ENCODE measurements around the gene ANKRD55. TPM values are rescaled to one million over a fixed set of nuclear protein-coding genes. Genes with fewer than 3 reads are reported as not detected.

Gene ANKRD55
- total RNA-seq, 2 experiments from 2014 or later, result 0.19 to 0.71 TPM

GRCh38 chr5:56185768-56186311 is 47.3 kb downstream of the ANKRD55 start:
- Mint-ChIP-seq H3K9me3 (peaks cover 4% of the 10 kb centered on the region), H3K27ac (no peak overlapping the region), H3K4me3 (no peak overlapping the region), H3K36me3 (peaks cover 1% of the 10 kb centered on the region), H3K4me1 (peaks cover 7% of the 10 kb centered on the region), H3K27me3 (no peaks in the 10 kb centered on the region)
- no peak for DNase-seq
- POLR2A ChIA-PET, result no interaction called here
- no peak for ATAC-seq (ENCODE audit: low read depth)

- no peaks in the 10 kb centered on the region for H3K9me3 Mint-ChIP-seq
- ATAC-seq (ENCODE audit: low read depth) (no peak), DNase-seq (no peak)
- H3K4me3 Mint-ChIP-seq, result no peak overlapping the region
- H3K27me3 Mint-ChIP-seq, result peaks cover 3% of the 10 kb centered on the region
- no peaks in the 10 kb centered on the region for H3K4me1 Mint-ChIP-seq
- H3K36me3 Mint-ChIP-seq, result no peaks in the 10 kb centered on the region
- H3K27ac Mint-ChIP-seq, result no peak overlapping the region
- POLR2A ChIA-PET, result no interaction called here
These were observed 49.6 kb downstream of the ANKRD55 start for GRCh38 chr5:56183506-56183905.

GRCh38 chr5:56179442-56179841 is 53.7 kb downstream of the ANKRD55 start:
- Mint-ChIP-seq H3K4me1 (peaks cover 1% of the 10 kb centered on the region), H3K36me3 (no peaks in the 10 kb centered on the region), H3K9me3 (no peaks in the 10 kb centered on the region), H3K27ac (no peak overlapping the region), H3K4me3 (no peak overlapping the region), H3K27me3 (peaks cover 8% of the 10 kb centered on the region)
- no peak for ATAC-seq (ENCODE audit: low read depth)
- DNase-seq, result no peak
- POLR2A ChIA-PET, result no interaction called here

- Mint-ChIP-seq H3K36me3 (no peaks in the 10 kb centered on the region), H3K4me1 (peaks cover 1% of the 10 kb centered on the region), H3K27ac (no peak overlapping the region), H3K27me3 (peaks cover 8% of the 10 kb centered on the region), H3K4me3 (no peak overlapping the region), H3K9me3 (no peaks in the 10 kb centered on the region)
- no peak for DNase-seq
- POLR2A ChIA-PET, result no interaction called here
- ATAC-seq (ENCODE audit: low read depth), result no peak
These were observed 54.3 kb downstream of the ANKRD55 start for GRCh38 chr5:56178823-56179222.

GRCh38 chr5:56176871-56177533 is 56.1 kb downstream of the ANKRD55 start:
- POLR2A ChIA-PET, result no interaction called here
- H3K4me3 Mint-ChIP-seq, result no peak overlapping the region
- H3K27me3 Mint-ChIP-seq, result peaks cover 8% of the 10 kb centered on the region
- DNase-seq (no peak), ATAC-seq (ENCODE audit: low read depth) (no peak)
- no peaks in the 10 kb centered on the region for H3K9me3 Mint-ChIP-seq
- H3K27ac Mint-ChIP-seq, result no peak overlapping the region
- H3K36me3 Mint-ChIP-seq, result no peaks in the 10 kb centered on the region
- peaks cover 9% of the 10 kb centered on the region for H3K4me1 Mint-ChIP-seq

- Mint-ChIP-seq H3K4me3 (no peak overlapping the region), H3K27ac (no peak overlapping the region), H3K27me3 (peaks cover 8% of the 10 kb centered on the region), H3K4me1 (peaks cover 9% of the 10 kb centered on the region), H3K36me3 (no peaks in the 10 kb centered on the region), H3K9me3 (no peaks in the 10 kb centered on the region)
- no peak for ATAC-seq (ENCODE audit: low read depth)
- no peak for DNase-seq
- POLR2A ChIA-PET, result no interaction called here
These were observed 56.9 kb downstream of the ANKRD55 start for GRCh38 chr5:56176155-56176798.

GRCh38 chr5:56175488-56175887 is 57.6 kb downstream of the ANKRD55 start:
- no peak for ATAC-seq (ENCODE audit: low read depth)
- no peak overlapping the region for H3K27ac Mint-ChIP-seq
- H3K27me3 Mint-ChIP-seq, result peaks cover 8% of the 10 kb centered on the region
- POLR2A ChIA-PET, result no interaction called here
- DNase-seq, result no peak
- no peaks in the 10 kb centered on the region for H3K9me3 Mint-ChIP-seq
- peaks cover 9% of the 10 kb centered on the region for H3K4me1 Mint-ChIP-seq
- H3K36me3 Mint-ChIP-seq, result no peaks in the 10 kb centered on the region
- no peak overlapping the region for H3K4me3 Mint-ChIP-seq

GRCh38 chr5:56175021-56175420 is 58.1 kb downstream of the ANKRD55 start:
- no peak overlapping the region for H3K27ac Mint-ChIP-seq
- peaks cover 8% of the 10 kb centered on the region for H3K27me3 Mint-ChIP-seq
- H3K4me3 Mint-ChIP-seq, result no peak overlapping the region
- ATAC-seq (ENCODE audit: low read depth) (no peak), DNase-seq (no peak)
- peaks cover 9% of the 10 kb centered on the region for H3K4me1 Mint-ChIP-seq
- POLR2A ChIA-PET, result no interaction called here
- H3K36me3 Mint-ChIP-seq, result no peaks in the 10 kb centered on the region
- no peaks in the 10 kb centered on the region for H3K9me3 Mint-ChIP-seq

- no peaks in the 10 kb centered on the region for H3K27me3 Mint-ChIP-seq
- no peak for ATAC-seq (ENCODE audit: low read depth)
- H3K4me3 Mint-ChIP-seq, result no peak overlapping the region
- no peaks in the 10 kb centered on the region for H3K36me3 Mint-ChIP-seq
- POLR2A ChIA-PET, result no interaction called here
- H3K27ac Mint-ChIP-seq, result no peak overlapping the region
- DNase-seq, result no peak
- peaks cover 18% of the 10 kb centered on the region for H3K4me1 Mint-ChIP-seq
- H3K9me3 Mint-ChIP-seq, result no peaks in the 10 kb centered on the region
These were observed 60.9 kb downstream of the ANKRD55 start for GRCh38 chr5:56172241-56172640.

GRCh38 chr5:56170557-56170956 is 62.6 kb downstream of the ANKRD55 start:
- POLR2A ChIA-PET, result no interaction called here
- H3K4me1 Mint-ChIP-seq, result peaks cover 19% of the 10 kb centered on the region
- no peak for ATAC-seq (ENCODE audit: low read depth)
- no peaks in the 10 kb centered on the region for H3K36me3 Mint-ChIP-seq
- H3K4me3 Mint-ChIP-seq, result no peak overlapping the region
- DNase-seq, result no peak
- H3K27me3 Mint-ChIP-seq, result no peaks in the 10 kb centered on the region
- no peak overlapping the region for H3K27ac Mint-ChIP-seq
- H3K9me3 Mint-ChIP-seq, result no peaks in the 10 kb centered on the region

- ATAC-seq (ENCODE audit: low read depth) (no peak), DNase-seq (no peak)
- POLR2A ChIA-PET, result no interaction called here
- Mint-ChIP-seq H3K9me3 (no peaks in the 10 kb centered on the region), H3K4me1 (peaks cover 19% of the 10 kb centered on the region), H3K27ac (no peak overlapping the region), H3K4me3 (no peak overlapping the region), H3K27me3 (no peaks in the 10 kb centered on the region), H3K36me3 (no peaks in the 10 kb centered on the region)
These were observed 63.2 kb downstream of the ANKRD55 start for GRCh38 chr5:56169949-56170348.

GRCh38 chr5:56169281-56169680 is 63.8 kb downstream of the ANKRD55 start:
- Mint-ChIP-seq H3K4me1 (peaks cover 19% of the 10 kb centered on the region), H3K27me3 (no peaks in the 10 kb centered on the region), H3K27ac (no peak overlapping the region), H3K9me3 (no peaks in the 10 kb centered on the region), H3K4me3 (no peak overlapping the region), H3K36me3 (no peaks in the 10 kb centered on the region)
- POLR2A ChIA-PET, result no interaction called here
- no peak for ATAC-seq (ENCODE audit: low read depth)
- DNase-seq, result no peak

GRCh38 chr5:56168066-56168478 is 65.1 kb downstream of the ANKRD55 start:
- no peak for DNase-seq

GRCh38 chr5:56167519-56167918 is 65.6 kb downstream of the ANKRD55 start:
- no peak overlapping the region for H3K27ac Mint-ChIP-seq
- peaks cover 15% of the 10 kb centered on the region for H3K4me1 Mint-ChIP-seq
- no peak overlapping the region for H3K4me3 Mint-ChIP-seq
- no peaks in the 10 kb centered on the region for H3K9me3 Mint-ChIP-seq
- ATAC-seq (ENCODE audit: low read depth) (no peak), DNase-seq (no peak)
- POLR2A ChIA-PET, result no interaction called here
- H3K27me3 Mint-ChIP-seq, result no peaks in the 10 kb centered on the region
- no peaks in the 10 kb centered on the region for H3K36me3 Mint-ChIP-seq

More at GRCh38 chr5:56168066-56168478, 65.1 kb downstream of the ANKRD55 start:
- POLR2A ChIA-PET, result no interaction called here
- no peak for ATAC-seq (ENCODE audit: low read depth)
- no peaks in the 10 kb centered on the region for H3K9me3 Mint-ChIP-seq
- no peak overlapping the region for H3K4me3 Mint-ChIP-seq
- H3K27me3 Mint-ChIP-seq, result no peaks in the 10 kb centered on the region
- H3K4me1 Mint-ChIP-seq, result peaks cover 19% of the 10 kb centered on the region
- no peak overlapping the region for H3K27ac Mint-ChIP-seq
- H3K36me3 Mint-ChIP-seq, result no peaks in the 10 kb centered on the region

Data from activated naive CD8-positive, alpha-beta T cell treated with anti-CD3 and anti-CD28 coated beads, Interleukin-2, amount 10 ng/mL, durations not matched to agents 7 days and 5 days (primary cell).